ENCODE data around the gene KLHL14. TPM values are rescaled to one million over a fixed set of nuclear protein-coding genes. Genes with fewer than 3 reads are reported as not detected.

Gene KLHL14
- total and polyA plus RNA-seq, 2 donors (not counting 3 experiments of a cell fraction or from before 2014, with no cell fraction given), result not detected

DNA sequence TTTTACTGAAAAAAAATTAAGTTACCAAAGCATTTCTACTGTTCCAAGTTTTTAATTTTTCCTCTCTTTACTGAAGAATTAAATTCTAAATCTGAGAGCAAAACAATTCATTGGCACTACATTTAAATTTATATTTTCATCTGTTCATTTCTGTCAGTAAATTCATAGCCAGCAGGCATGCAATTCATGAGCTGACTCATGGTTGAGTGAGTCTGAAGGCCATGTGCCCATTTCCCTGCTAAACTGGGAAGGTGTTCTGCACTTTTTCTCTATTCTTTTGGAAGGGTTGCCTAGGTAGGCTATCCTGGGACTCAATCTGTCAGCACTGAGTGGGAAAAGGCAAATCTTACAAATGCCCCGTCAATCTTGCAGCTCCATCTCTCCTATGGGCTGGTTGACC, 88.7 kb downstream of the KLHL14 start:
- no peak overlapping the region for H3K4me2 ChIP-seq (ENCODE audit: insufficient read depth, low read length)
- no peaks in the 10 kb centered on the region for H3K4me1 ChIP-seq (ENCODE audit: control insufficient read depth, extremely low read depth, insufficient read depth, low read length)
- dilution Hi-C loops (cut with MboI; ENCODE audit: extremely low pct_ligation_motif_present, low sequenced_read_pairs), result no loop called here
- H3K9me3 ChIP-seq (replicated peaks; ENCODE audit: control insufficient read depth, insufficient read depth, low read length), result no peaks in the 10 kb centered on the region
- TF ChIP-seq EZH2 (IDR thresholded peaks at IDR 0.05; ENCODE audit: borderline replicate concordance, low read depth, low read length, severe bottlenecking) (no peak), FOS (IDR thresholded peaks at IDR 0.05; ENCODE audit: borderline replicate concordance, insufficient read depth, low read length) (no peak), POLR2AphosphoS5 (IDR thresholded peaks at IDR 0.05; ENCODE audit: insufficient read depth, low read depth, low read length) (no peak), JUN (IDR thresholded peaks at IDR 0.05; ENCODE audit: borderline replicate concordance, insufficient read depth, insufficient read length, low read depth) (no peak), POLR2A (IDR thresholded peaks at IDR 0.05; ENCODE audit: low read depth, low read length) (no peak), MYC (IDR thresholded peaks at IDR 0.05; ENCODE audit: low read depth, low read length) (no peak), GATA2 (IDR thresholded peaks at IDR 0.05; ENCODE audit: insufficient read depth, insufficient read length, low read depth, low read length) (no peak)
- TF ChIP-seq, protein P1, sequence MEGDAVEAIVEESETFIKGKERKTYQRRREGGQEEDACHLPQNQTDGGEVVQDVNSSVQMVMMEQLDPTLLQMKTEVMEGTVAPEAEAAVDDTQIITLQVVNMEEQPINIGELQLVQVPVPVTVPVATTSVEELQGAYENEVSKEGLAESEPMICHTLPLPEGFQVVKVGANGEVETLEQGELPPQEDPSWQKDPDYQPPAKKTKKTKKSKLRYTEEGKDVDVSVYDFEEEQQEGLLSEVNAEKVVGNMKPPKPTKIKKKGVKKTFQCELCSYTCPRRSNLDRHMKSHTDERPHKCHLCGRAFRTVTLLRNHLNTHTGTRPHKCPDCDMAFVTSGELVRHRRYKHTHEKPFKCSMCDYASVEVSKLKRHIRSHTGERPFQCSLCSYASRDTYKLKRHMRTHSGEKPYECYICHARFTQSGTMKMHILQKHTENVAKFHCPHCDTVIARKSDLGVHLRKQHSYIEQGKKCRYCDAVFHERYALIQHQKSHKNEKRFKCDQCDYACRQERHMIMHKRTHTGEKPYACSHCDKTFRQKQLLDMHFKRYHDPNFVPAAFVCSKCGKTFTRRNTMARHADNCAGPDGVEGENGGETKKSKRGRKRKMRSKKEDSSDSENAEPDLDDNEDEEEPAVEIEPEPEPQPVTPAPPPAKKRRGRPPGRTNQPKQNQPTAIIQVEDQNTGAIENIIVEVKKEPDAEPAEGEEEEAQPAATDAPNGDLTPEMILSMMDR (IDR thresholded peaks at IDR 0.05; ENCODE audit: extremely low read depth in 1 of 2, insufficient read depth in 1 of 2, low read depth in 1 of 2, low read length in 2 of 2), result no peak
- TF ChIP-seq, protein P2, sequence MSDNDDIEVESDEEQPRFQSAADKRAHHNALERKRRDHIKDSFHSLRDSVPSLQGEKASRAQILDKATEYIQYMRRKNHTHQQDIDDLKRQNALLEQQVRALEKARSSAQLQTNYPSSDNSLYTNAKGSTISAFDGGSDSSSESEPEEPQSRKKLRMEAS (IDR thresholded peaks at IDR 0.05; ENCODE audit: insufficient read depth, insufficient read length), result no peak
- CTCF ChIA-PET, result interaction anchor here (1.7 kb wide), 1 partner anchor 9 kb away, joined by 4 read pairs; no protein-coding TSS in a partner anchor
- FAIRE-seq (no peak), DNase-seq (ENCODE audit: low read depth, low spot score) (no peak)
- H4K20me1 ChIP-seq (replicated peaks; ENCODE audit: control insufficient read depth, extremely low read depth, insufficient read depth, low read length), result no peaks in the 10 kb centered on the region
- intact Hi-C loops (cut with micrococcal nuclease), result no loop called here
- no peak overlapping the region for H2AFZ ChIP-seq (ENCODE audit: low read depth, low read length)
- H3K9ac ChIP-seq (replicated peaks; ENCODE audit: extremely low read depth, insufficient read depth, low read length), result no peak overlapping the region
- POLR2A ChIA-PET, result no interaction called here
- BruUV-seq (replicated peaks), result no TSS peak
- H3K27ac ChIP-seq (ENCODE audit: insufficient read depth, low read depth, low read length), result no peak overlapping the region
- peaks cover 0 to 2% of the 10 kb centered on the region in 2 experiments for H3K27me3 ChIP-seq (ENCODE audit: control insufficient read depth in 2 of 2, insufficient read depth in 2 of 2, low read length in 2 of 2)
- H3K4me3 ChIP-seq (replicated peaks in 1 of 3; ENCODE audit: insufficient read depth in 1 of 3, low read depth in 1 of 3, low read length in 3 of 3), result no peak overlapping the region
- no peaks in the 10 kb centered on the region for H3K79me2 ChIP-seq (ENCODE audit: control insufficient read depth, insufficient read depth, low read length)
- no peaks in the 10 kb centered on the region for H3K9me1 ChIP-seq (replicated peaks; ENCODE audit: control insufficient read depth, extremely low read depth, insufficient read depth, low read length)
- H3K36me3 ChIP-seq (ENCODE audit: control insufficient read depth in 2 of 2, extremely low read depth in 1 of 2, insufficient read depth in 2 of 2, low read length in 2 of 2), result no peaks in the 10 kb centered on the region
